ENCODE measurements around the gene TPBGL. TPM values are rescaled to one million over a fixed set of nuclear protein-coding genes. Genes with fewer than 3 reads are reported as not detected.

TPBGL gene
- total RNA-seq, 1 donor from 2014 or later = not detected

DNA sequence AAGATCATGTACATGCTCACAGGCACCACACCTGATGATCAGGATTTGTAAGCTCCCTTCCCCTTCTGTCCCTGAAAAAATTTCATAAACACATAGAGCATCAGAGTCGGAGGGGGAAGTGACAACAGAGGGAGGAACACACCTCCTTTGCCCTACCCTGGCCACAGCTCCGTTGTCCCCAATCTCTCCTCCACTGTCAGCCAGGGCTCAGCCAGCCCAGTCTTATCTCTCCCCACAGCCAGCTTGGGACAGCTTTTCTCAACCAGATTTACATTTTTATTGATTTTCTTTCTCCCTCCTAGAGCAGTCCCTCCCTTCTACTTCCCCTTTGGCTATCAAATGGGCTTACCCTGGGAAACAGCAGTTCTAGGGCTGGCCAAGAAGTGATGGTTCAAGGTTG lies 32.1 kb upstream of the TPBGL start:
- no peak for DNase-seq (ENCODE audit: low read depth in 2 of 2)

DNA sequence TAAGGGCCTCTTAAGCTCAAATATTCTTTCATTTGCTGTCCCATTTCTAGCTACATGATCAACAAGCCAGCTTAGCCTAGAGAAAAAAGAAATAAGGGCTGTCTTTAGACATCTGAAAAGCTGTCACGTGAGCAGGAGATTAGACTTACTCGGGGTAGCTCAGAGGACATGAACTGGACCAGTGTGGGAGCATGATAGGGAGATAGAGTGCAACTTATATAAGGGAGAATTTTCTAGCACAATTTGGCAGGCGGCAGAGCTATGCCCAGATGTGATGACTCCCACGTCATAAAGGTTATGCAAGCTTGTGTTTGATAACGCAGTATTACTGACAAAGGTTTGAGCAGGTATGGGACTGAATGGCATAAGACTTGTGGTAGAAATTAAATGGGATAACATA lies 28.2 kb upstream of the TPBGL start:
- DNase-seq (ENCODE audit: low read depth in 2 of 2) = no peak

DNA sequence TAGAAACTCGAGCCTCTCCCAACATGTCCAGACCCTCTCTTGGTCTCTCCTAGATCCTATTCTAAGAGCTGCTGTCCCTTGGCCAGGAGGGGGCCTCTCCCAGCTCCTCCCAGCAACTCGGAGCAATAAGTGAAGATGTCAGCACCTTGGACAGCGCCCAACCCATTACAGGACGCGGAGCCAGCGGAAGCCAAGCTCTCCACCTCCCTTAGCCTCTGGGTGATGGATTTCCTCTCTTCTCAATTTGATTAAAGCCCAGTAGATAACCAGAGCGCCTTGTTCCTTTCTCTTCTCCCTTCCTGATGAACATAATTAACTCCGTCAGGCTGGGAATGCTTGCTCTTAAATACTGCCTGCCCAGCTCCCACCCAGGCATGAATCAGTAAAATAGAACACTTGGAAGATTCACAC lies 26.2 kb upstream of the TPBGL start:
- peak; percentile 72 to 85 for DNase-seq (ENCODE audit: low read depth in 2 of 2)

DNA sequence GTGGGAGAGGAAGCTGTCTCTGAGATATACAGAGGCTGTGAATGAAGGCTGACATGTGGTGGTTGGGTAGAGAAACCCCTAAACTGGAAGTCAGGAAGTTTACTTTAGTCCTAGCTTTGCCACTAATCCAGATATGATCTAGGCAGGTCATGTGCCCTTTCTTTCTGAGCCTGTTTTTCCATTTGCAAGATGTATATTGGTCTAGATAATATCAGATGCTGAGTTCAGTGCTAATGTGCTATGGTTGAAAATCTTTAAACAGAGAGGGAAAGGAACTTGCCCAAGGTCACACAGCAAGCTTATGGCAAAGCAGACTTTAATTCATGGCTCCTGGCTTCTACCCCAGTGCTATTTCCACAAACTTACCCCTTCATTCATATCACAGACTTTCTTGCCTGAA lies 25.7 kb upstream of the TPBGL start:
- no peak for DNase-seq (ENCODE audit: low read depth in 2 of 2)

DNA sequence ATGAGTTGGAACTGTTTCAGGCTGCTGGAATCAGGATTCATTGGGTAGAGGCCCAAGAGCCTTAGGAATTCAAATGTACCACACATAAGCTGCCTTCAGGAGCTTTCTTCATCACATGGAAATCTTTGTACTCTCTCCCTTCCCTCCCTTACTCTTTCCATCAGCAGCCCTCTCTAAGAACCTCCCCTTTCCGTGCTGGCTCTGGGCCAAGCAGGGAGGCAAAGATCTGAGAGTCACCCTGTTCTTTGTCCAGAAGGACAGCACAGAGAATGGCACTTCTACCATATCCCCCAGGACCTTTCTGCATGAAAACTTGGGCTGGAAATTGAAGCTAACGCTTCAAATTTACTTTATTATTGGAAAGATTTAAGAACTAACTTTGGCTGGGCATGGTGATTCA lies 20.7 kb upstream of the TPBGL start:
- DNase-seq (ENCODE audit: low read depth in 2 of 2) = no peak

DNA sequence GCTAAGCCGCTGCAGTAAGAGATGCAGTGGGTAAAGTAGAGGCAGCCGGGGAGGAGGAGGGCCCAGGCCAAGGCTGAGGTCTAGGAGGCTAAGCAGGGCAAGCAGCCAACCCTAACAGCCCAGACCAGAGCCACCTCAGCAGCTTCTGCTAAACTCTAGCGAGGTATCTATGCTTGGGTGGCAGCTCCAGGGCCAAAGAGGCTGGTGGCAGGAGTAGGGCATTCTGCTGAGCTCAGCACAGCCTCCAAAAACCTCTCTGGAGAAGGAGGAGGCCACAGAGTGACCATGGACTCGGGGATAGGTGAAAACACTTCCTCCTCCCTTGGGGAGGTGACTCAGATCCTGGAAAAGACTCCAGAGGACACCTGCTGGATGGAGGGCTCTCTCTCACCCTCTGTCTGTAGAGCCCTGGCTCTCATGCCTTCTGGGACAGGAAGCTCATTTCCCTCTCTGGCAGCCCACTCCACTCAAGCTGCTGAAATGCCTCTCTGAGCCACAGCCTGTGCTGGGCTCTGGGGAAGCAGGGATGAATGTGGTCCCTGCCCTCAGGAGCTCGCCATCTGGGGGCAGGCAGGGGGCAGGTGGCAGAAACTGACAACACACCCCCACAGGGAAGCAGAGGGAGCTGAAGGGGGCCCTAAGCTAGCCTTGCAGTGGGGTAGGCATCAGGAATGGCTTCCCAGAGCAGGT lies 16.5 kb upstream of the TPBGL start:
- DNase-seq (ENCODE audit: low read depth in 2 of 2) = no peak

DNA sequence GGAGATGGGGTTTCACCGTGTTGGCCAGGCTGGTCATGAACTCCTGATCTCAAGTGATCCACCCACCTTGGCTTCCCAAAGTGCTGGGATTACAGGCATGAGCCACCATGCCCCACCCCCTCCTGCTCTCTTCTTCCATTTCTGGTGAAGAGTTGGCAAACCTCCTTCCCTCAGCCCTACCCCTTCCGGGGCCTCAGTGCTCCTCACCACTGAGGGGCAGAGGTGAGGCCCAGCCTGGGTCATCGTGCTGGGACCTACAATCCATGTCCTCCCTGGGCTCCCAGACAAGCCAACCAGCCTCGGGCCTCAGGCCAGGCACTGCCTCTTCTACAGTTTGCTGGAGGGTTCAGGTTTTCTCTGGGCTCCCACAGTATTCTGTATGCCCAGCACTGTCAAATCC lies 14.8 kb upstream of the TPBGL start:
- no peak for DNase-seq (ENCODE audit: low read depth in 2 of 2)

DNA sequence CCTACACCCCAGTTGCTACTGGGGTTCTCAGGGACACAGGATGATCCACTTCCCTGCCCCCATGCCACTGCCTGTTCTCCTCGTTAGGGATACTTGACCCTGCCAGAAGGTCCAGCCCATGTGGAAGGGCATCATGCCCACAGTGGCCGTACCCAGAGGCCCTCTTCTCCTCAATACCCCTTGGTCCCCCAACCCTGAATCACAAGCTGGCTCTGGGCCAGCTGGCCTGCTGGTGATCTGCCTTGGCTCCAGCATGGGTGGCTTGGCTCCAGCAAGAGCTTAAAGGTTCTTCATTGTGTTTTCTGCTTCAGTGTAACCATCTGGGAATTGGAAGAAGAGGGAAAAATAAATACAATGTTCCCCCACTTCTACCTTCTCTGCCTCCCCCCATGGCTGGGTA lies 11.1 kb upstream of the TPBGL start:
- DNase-seq (ENCODE audit: low read depth in 2 of 2) = no peak

DNA sequence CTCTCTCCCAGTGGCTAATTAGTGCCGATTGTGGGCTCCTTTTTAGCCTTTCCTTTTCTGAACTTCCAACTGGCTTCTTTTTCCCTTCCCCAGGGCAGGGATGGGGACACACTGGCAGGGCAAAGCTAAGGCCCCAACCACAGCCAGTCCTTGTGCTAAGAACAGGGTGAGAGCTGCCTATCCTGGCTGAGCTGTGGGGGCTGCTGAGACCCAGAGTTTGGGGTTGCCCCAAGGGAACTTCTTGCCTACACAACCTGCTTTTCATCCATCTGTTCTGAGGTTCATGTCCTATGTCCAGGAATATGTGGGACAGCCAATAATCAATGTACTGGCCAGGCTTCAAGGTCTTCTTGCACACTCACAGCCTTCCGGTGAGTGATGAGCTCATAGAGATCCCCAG lies 10.0 kb upstream of the TPBGL start:
- DNase-seq (ENCODE audit: low read depth in 2 of 2) = no peak

DNA sequence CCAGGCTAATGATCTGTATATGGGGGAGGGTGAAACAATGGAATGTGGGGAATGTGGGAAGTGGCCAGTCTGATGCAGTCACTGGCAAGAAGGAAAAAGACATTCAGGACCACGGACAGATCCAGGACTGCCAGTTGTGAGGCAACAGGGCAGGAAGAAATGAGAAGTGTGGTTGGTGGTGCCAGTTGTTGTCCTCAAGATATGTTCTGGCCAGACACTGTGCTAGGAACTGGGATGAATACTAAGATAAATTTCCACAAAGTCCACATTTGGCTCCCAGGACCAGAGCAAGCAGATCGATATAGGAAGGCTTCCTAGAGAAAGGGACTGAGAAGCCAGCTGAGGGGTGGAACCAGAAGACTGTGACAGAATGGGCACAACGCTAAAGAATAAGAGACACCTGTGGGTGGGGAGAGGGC lies 6.8 kb upstream of the TPBGL start:
- DNase-seq (ENCODE audit: low read depth in 2 of 2) = peak; percentile 69 to 79

DNA sequence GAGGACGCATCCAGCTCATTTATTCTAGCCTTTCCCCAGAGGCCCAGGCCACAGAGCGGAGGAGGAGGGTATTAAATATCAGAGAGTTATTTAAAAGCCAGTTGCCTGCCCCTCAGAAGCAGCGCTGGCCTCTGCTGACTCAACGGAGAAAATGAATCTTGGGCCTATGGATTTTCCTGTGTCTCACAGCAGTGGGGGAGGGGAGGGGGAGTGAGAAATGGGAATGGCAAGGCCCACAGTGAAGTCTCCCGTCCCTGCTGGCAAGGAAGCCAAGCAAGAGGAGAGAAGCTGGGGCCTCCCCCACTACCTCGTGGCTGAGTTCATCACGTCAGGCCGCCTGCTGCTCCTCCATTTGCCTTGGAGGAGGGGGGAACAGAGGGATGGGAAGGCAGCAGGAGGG lies 4.5 kb upstream of the TPBGL start:
- no peak for DNase-seq (ENCODE audit: low read depth in 2 of 2)

DNA sequence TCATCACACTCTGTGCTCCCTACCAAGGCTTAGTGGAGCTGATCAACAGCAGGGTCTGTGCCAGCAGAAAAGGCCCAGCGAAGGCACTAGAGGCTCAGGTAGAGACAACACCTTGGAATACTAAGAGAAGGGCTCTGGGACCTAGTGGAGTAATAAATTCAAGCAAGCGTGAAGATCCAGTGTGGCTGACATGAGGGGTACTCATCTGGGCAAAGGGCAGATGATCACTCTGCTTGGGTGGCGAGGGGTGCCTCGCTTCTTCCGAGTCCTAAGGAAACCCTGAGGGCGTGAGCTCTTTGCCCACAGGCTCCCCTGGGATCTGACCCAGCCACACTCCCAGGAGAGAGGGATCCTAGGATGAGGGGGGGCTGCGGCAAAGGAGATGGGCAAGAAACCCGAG lies 3.5 kb upstream of the TPBGL start:
- no peak for DNase-seq (ENCODE audit: low read depth in 2 of 2)

DNA sequence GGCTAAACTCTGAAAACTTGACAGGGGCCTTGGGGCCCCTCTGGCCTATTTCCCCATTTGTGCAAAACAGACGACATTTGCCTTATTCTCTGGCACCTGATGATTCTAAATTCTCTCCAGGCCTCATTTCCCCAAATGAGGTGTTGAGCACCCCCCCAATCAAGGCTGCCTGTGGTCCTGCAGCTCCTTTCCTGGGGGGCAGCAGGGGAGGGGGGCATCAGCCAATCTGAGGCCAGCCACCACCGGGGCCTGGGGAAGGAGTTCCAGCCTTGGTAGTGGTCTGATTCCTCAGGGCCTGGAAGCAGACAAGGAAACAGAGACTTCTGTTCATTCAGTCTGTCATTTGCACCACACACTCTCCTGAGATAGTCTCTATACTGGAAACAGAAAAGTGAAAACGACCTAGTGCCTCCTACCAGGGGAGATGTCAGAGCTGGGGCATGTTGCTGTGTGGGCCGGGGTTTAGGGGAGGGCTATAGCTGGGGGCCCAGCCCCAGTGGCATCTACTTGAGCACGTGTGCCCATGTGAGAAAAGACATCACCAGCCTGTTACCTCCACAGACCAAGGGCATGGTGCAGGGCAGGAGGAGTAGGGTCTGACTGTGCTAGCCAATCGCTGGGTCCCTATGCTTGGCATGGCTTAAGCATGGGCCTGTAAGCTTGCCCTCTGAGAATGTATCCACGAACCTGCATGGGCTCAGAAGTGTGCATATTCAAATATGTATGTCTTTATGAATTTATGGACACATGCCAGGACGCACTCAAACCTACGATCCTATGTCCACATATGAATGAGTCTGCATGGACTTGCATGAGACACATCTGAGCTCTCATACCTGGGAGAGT lies 1.8 kb upstream of the TPBGL start:
- no peak for DNase-seq (ENCODE audit: low read depth in 2 of 2)

DNA sequence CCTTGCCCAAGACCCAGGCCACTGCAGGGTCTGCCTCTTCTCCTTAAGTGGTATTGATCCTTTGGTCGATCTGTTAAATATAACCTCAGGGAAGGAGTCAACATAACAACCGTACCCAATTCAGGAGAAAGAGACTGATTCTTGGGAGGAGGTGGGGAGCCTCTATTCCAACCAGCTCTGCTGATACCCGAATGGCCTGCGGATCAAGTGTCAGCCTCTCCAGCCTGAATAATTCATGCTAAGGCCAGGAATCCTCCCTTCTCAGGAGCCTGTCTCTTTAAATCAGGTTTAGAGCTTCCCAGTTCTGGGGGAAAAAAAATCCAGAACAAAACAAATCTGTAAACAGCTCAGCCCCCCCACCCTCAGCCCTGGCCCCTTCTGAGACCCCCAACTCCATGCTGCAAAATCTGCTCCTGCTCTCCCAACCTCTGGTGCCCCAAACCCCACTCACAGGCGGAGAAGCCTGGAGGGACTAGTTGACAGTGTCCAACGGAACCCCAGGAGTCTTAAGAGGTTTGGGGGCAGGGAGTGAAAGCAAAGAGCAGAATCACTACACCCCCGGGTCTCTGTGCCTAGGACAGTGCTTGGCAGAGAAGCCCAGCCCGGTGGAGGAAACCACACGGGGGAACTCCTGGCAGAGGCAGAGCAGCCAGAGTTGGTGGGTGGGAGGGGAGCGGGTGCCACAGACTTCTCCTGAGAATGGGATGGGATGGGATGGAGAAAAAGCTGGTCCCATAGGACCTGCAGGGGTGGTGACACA lies 863 bp upstream of the TPBGL start:
- DNase-seq (ENCODE audit: low read depth in 2 of 2) = no peak

DNA sequence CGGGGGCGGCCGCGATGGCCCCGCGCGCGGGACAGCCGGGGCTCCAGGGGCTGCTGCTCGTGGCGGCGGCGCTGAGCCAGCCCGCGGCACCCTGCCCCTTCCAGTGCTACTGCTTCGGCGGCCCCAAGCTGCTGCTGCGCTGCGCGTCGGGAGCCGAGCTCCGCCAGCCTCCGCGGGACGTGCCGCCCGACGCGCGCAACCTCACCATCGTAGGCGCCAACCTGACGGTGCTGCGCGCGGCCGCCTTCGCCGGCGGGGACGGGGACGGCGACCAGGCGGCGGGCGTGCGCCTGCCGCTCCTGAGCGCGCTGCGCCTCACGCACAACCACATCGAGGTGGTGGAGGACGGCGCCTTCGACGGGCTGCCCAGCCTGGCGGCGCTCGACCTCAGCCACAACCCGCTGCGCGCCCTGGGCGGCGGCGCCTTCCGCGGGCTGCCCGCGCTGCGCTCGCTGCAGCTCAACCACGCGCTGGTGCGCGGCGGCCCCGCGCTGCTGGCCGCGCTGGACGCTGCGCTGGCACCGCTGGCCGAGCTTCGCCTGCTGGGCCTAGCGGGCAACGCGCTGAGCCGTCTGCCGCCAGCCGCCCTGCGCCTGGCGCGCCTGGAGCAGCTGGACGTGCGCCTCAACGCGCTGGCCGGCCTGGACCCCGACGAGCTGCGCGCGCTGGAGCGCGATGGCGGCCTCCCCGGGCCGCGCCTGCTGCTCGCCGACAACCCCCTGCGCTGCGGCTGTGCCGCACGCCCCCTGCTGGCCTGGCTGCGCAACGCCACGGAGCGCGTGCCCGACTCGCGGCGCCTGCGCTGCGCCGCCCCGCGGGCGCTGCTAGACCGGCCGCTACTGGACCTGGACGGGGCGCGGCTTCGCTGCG lies 697 bp downstream of the TPBGL start:
- peak; percentile 91 to 93 for DNase-seq (ENCODE audit: low read depth in 2 of 2)

DNA sequence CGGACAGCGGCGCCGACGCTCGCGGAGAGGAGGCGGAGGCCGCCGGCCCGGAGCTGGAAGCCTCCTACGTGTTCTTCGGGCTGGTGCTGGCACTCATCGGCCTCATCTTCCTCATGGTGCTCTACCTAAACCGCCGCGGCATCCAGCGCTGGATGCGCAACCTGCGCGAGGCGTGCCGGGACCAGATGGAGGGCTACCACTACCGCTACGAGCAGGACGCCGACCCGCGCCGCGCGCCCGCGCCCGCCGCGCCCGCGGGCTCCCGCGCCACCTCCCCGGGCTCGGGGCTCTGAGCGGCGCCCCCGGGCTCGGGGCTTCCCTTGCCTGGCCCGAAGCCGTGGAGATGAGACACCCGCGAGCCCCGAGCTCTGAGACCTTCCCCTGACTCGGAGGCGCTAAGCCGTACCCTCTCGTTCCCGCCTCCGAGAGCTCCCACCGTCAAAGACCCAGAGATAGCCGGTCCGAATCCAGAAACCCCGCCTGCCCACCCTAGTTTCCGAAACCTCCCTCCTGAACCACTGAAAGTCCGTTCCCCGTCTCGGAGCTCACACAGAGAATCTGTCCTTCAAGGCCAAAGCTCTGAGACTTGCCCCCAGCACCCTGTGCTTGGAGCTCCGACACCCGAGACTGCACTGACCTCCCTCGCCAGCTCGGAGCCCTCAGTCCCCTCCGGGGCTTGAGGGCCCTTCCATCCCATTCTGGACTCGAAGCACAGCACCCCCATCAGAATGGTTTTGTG lies 1.5 kb downstream of the TPBGL start:
- DNase-seq (ENCODE audit: low read depth in 2 of 2) = no peak

DNA sequence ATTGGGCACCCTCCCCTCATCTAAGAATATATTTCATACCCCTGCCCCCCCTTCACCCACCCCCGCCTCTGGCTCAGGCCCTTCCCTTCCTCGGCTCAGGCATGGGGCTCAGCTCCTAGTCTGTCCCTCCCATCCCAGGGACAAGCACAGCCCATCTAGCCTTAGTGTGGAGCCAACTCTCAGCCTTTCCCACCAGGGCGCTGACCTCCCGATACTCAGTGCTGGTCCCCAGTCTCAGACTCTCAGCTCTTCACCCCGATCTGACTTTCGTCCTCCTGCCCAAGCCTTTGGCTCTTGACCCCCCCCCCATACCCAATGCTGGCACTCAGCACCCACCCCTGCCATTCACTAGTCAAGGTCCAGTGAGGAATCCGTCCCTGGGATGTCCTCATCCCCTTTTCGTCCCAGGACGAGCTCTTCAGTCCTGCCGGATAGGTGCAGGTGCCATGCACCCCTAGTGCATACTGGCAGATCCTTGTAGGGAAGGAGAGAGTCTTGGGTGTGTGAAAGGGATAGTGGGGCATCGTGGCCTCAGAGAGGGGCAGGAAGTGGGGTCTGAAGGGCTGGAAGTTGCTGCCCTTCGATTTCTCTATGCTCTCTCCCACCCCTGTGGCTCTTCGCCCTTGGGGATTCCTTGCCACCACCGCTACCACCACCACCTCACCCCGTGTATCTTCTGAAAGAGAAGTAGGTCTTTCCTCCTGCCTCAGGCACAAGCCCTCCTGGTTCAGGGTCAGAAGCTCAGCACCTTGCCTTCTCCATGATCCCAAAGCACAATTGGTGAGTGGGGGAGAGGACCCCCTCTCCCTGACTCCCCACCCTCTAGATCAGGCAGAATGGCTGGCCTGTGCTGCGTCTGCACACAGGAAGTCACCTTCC lies 2.4 kb downstream of the TPBGL start:
- no peak for DNase-seq (ENCODE audit: low read depth in 2 of 2)

DNA sequence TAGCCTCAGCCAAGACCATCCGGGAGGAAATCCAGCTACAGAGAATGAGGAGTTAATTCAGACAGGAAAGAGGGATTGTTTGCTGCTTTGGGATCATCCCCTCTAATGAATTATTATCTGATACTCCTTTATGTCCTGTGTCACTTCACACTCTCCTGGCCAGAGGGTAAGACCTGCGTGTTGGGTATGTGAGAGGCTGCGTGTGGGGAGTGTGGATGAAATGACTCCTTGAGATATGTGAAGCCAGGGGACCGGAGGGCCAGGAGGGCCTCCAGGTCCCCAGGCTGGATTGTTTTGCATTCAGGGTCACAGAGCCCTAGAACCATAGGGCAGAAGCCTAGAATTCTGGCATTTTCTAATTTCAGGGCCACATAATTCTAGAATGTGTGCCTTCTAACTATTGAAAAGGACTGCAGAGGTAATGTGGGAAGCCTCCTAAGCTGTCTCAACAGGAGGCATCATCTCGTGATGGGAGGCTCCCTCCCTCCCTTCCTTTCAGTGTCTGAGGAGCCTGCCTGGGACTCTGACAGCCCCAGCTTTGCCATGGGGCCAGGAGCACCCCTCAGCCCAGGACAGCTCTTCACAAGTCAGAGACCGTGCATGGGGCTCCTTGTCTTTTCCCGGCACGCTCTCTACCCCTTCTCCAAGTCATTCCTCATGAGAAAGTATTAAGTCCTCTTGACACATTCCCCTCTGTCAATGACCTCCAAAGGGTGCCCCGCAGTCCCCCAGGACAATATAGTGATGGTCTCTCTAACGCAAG lies 3.7 kb downstream of the TPBGL start:
- DNase-seq (ENCODE audit: low read depth in 2 of 2) = no peak

Measured in lung microvascular endothelial cell (primary cell).